ENCODE results near the gene RBM8A.

Gene RBM8A

GRCh38 chr1:145955436-145955835 is 28.2 kb upstream of the RBM8A start:
- H3K14ac ChIP-seq (ENCODE audit: low read length): no peak overlapping the region
- no peak overlapping the region for H4K91ac ChIP-seq (ENCODE audit: low read depth, low read length, poor library complexity)
- H3K4me2 ChIP-seq (ENCODE audit: insufficient read depth, low read length, poor library complexity, severe bottlenecking): no peak overlapping the region
- no peak overlapping the region for H3K4ac ChIP-seq (ENCODE audit: low read length)
- peaks cover 0 to 18% (median 2%) of the 10 kb centered on the region in 3 experiments for H3K27me3 ChIP-seq (ENCODE audit: control insufficient read depth in 3 of 3, insufficient read depth in 3 of 3, low read depth in 1 of 3, low read length in 3 of 3)
- no peak overlapping the region for H3K18ac ChIP-seq (ENCODE audit: low read length)
- no peak overlapping the region for H3K9ac ChIP-seq (ENCODE audit: low read depth, low read length, poor library complexity)
- H2AFZ ChIP-seq (ENCODE audit: low read length): no peak overlapping the region
- WGBS, 2 donors (ENCODE audit: extremely low coverage in 2 of 2, insufficient read length in 2 of 2, insufficient replicate concordance in 1 of 2): no CpG with 5 or more reads among the region's 2 CpGs
- no peak overlapping the region for H2AK5ac ChIP-seq (ENCODE audit: low read depth, low read length)
- H2BK12ac ChIP-seq (ENCODE audit: low read length): no peak overlapping the region
- H2BK120ac ChIP-seq (ENCODE audit: low read depth, low read length): no peak overlapping the region
- H3K36me3 ChIP-seq (replicated peaks in 1 of 2; ENCODE audit: control insufficient read depth in 2 of 2, insufficient read depth in 2 of 2, low read length in 2 of 2): peaks cover 0 to 2% of the 10 kb centered on the region in 2 donors
- H3K23ac ChIP-seq (ENCODE audit: low read depth, low read length, poor library complexity): no peak overlapping the region
- DNase-seq (ENCODE audit: low spot score): no peak
- no peak overlapping the region for H4K8ac ChIP-seq (ENCODE audit: low read depth, low read length)
- H3K4me1 ChIP-seq (ENCODE audit: control insufficient read depth in 2 of 2, insufficient read depth in 1 of 2, low read depth in 1 of 2, low read length in 2 of 2): peaks cover 9 to 38% of the 10 kb centered on the region in 2 donors
- H3K79me1 ChIP-seq (ENCODE audit: low read depth, low read length): no peaks in the 10 kb centered on the region
- H2BK5ac ChIP-seq (ENCODE audit: low read length): no peak overlapping the region
- no peak overlapping the region for H3K4me3 ChIP-seq (ENCODE audit: low read length in 2 of 2)
- H3K9me3 ChIP-seq (replicated peaks in 1 of 2; ENCODE audit: control insufficient read depth in 2 of 2, insufficient read depth in 1 of 2, low read depth in 1 of 2, low read length in 2 of 2): peaks cover 0 to 1% of the 10 kb centered on the region in 2 donors
- no peak overlapping the region for H2BK15ac ChIP-seq (ENCODE audit: low read length)
- no peak overlapping the region for H3K27ac ChIP-seq (replicated peaks; ENCODE audit: low read length)

- peaks cover 0 to 5% (median 0%) of the 10 kb centered on the region in 3 experiments for H3K27me3 ChIP-seq (ENCODE audit: control insufficient read depth in 3 of 3, insufficient read depth in 3 of 3, low read depth in 1 of 3, low read length in 3 of 3)
- no peak overlapping the region for H3K9ac ChIP-seq (ENCODE audit: low read depth, low read length, poor library complexity)
- H2BK15ac ChIP-seq (ENCODE audit: low read length): no peak overlapping the region
- no peak overlapping the region for H4K91ac ChIP-seq (ENCODE audit: low read depth, low read length, poor library complexity)
- no peak overlapping the region for H2AFZ ChIP-seq (ENCODE audit: low read length)
- no peak overlapping the region for H2AK5ac ChIP-seq (ENCODE audit: low read depth, low read length)
- no peaks in the 10 kb centered on the region for H3K79me1 ChIP-seq (ENCODE audit: low read depth, low read length)
- no peak overlapping the region for H3K23ac ChIP-seq (ENCODE audit: low read depth, low read length, poor library complexity)
- H3K9me3 ChIP-seq (replicated peaks in 1 of 2; ENCODE audit: control insufficient read depth in 2 of 2, insufficient read depth in 1 of 2, low read depth in 1 of 2, low read length in 2 of 2): no peaks in the 10 kb centered on the region
- H2BK5ac ChIP-seq (ENCODE audit: low read length): no peak overlapping the region
- no peak overlapping the region for H2BK12ac ChIP-seq (ENCODE audit: low read length)
- H3K4me1 ChIP-seq (ENCODE audit: control insufficient read depth in 2 of 2, insufficient read depth in 1 of 2, low read depth in 1 of 2, low read length in 2 of 2): peaks cover 6 to 28% of the 10 kb centered on the region in 2 donors
- H3K36me3 ChIP-seq (replicated peaks in 1 of 2; ENCODE audit: control insufficient read depth in 2 of 2, insufficient read depth in 2 of 2, low read length in 2 of 2): peaks cover 0 to 7% of the 10 kb centered on the region in 2 donors
- H2BK120ac ChIP-seq (ENCODE audit: low read depth, low read length): no peak overlapping the region
- no peak overlapping the region for H3K4ac ChIP-seq (ENCODE audit: low read length)
- no peak overlapping the region for H3K14ac ChIP-seq (ENCODE audit: low read length)
- no peak overlapping the region for H3K27ac ChIP-seq (replicated peaks; ENCODE audit: low read length)
- WGBS, 2 donors (ENCODE audit: extremely low coverage in 2 of 2, insufficient read length in 2 of 2, insufficient replicate concordance in 1 of 2): no CpG with 5 or more reads among the region's 6 CpGs
- no peak overlapping the region for H3K4me2 ChIP-seq (ENCODE audit: insufficient read depth, low read length, poor library complexity, severe bottlenecking)
- no peak for DNase-seq (ENCODE audit: low spot score)
- H4K8ac ChIP-seq (ENCODE audit: low read depth, low read length): no peak overlapping the region
- no peak overlapping the region for H3K4me3 ChIP-seq (ENCODE audit: low read length in 2 of 2)
- H3K18ac ChIP-seq (ENCODE audit: low read length): no peak overlapping the region
These were observed 26.6 kb upstream of the RBM8A start for GRCh38 chr1:145953861-145954260.

- DNase-seq (ENCODE audit: low spot score): no peak
- Histone ChIP-seq H4K8ac (ENCODE audit: low read depth, low read length) (no peak overlapping the region), H2BK12ac (ENCODE audit: low read length) (no peak overlapping the region), H3K23ac (ENCODE audit: low read depth, low read length, poor library complexity) (no peak overlapping the region), H2BK15ac (ENCODE audit: low read length) (no peak overlapping the region), H2BK120ac (ENCODE audit: low read depth, low read length) (no peak overlapping the region), H3K36me3 (replicated peaks in 1 of 2; ENCODE audit: control insufficient read depth in 2 of 2, insufficient read depth in 2 of 2, low read length in 2 of 2) (peaks cover 0 to 16% of the 10 kb centered on the region in 2 donors), H3K4me2 (ENCODE audit: insufficient read depth, low read length, poor library complexity, severe bottlenecking) (no peak overlapping the region), H3K4me1 (ENCODE audit: control insufficient read depth in 2 of 2, insufficient read depth in 1 of 2, low read depth in 1 of 2, low read length in 2 of 2) (peaks cover 6 to 23% of the 10 kb centered on the region in 2 donors), H4K91ac (ENCODE audit: low read depth, low read length, poor library complexity) (no peak overlapping the region), H2AK5ac (ENCODE audit: low read depth, low read length) (no peak overlapping the region), H3K14ac (ENCODE audit: low read length) (no peak overlapping the region), H2BK5ac (ENCODE audit: low read length) (no peak overlapping the region), H3K4me3 (ENCODE audit: low read length in 2 of 2) (no peak overlapping the region), H2AFZ (ENCODE audit: low read length) (no peak overlapping the region), H3K27me3 (ENCODE audit: control insufficient read depth in 3 of 3, insufficient read depth in 3 of 3, low read depth in 1 of 3, low read length in 3 of 3) (peaks cover 0 to 2% (median 0%) of the 10 kb centered on the region in 3 experiments), H3K18ac (ENCODE audit: low read length) (no peak overlapping the region), H3K9ac (ENCODE audit: low read depth, low read length, poor library complexity) (no peak overlapping the region), H3K9me3 (replicated peaks in 1 of 2; ENCODE audit: control insufficient read depth in 2 of 2, insufficient read depth in 1 of 2, low read depth in 1 of 2, low read length in 2 of 2) (peaks cover 0 to 3% of the 10 kb centered on the region in 2 donors), H3K27ac (replicated peaks; ENCODE audit: low read length) (no peak overlapping the region), H3K4ac (ENCODE audit: low read length) (no peak overlapping the region), H3K79me1 (ENCODE audit: low read depth, low read length) (no peaks in the 10 kb centered on the region)
- no CpG with 5 or more reads among the region's 3 CpGs for WGBS, 2 donors (ENCODE audit: extremely low coverage in 2 of 2, insufficient read length in 2 of 2, insufficient replicate concordance in 1 of 2)
These were observed 25.6 kb upstream of the RBM8A start for GRCh38 chr1:145952903-145953302.

GRCh38 chr1:145951526-145951925 is 24.2 kb upstream of the RBM8A start:
- no peaks in the 10 kb centered on the region for H3K79me1 ChIP-seq (ENCODE audit: low read depth, low read length)
- no peak overlapping the region for H3K9ac ChIP-seq (ENCODE audit: low read depth, low read length, poor library complexity)
- no peak overlapping the region for H2BK120ac ChIP-seq (ENCODE audit: low read depth, low read length)
- H4K91ac ChIP-seq (ENCODE audit: low read depth, low read length, poor library complexity): no peak overlapping the region
- H3K14ac ChIP-seq (ENCODE audit: low read length): no peak overlapping the region
- H4K8ac ChIP-seq (ENCODE audit: low read depth, low read length): no peak overlapping the region
- H3K27me3 ChIP-seq (ENCODE audit: control insufficient read depth in 3 of 3, insufficient read depth in 3 of 3, low read depth in 1 of 3, low read length in 3 of 3): peaks cover 0 to 2% (median 0%) of the 10 kb centered on the region in 3 experiments
- no peak overlapping the region for H3K4me3 ChIP-seq (ENCODE audit: low read length in 2 of 2)
- H3K36me3 ChIP-seq (replicated peaks in 1 of 2; ENCODE audit: control insufficient read depth in 2 of 2, insufficient read depth in 2 of 2, low read length in 2 of 2): peaks cover 0 to 28% of the 10 kb centered on the region in 2 donors
- H2AK5ac ChIP-seq (ENCODE audit: low read depth, low read length): no peak overlapping the region
- peak overlapping the region; percentile 10 for H3K27ac ChIP-seq (replicated peaks; ENCODE audit: low read length)
- H3K4me1 ChIP-seq (ENCODE audit: control insufficient read depth in 2 of 2, insufficient read depth in 1 of 2, low read depth in 1 of 2, low read length in 2 of 2): peaks cover 6 to 23% of the 10 kb centered on the region in 2 donors
- no peak overlapping the region for H3K4me2 ChIP-seq (ENCODE audit: insufficient read depth, low read length, poor library complexity, severe bottlenecking)
- H2BK12ac ChIP-seq (ENCODE audit: low read length): no peak overlapping the region
- no peak overlapping the region for H2BK15ac ChIP-seq (ENCODE audit: low read length)
- WGBS, 2 donors (ENCODE audit: extremely low coverage in 2 of 2, insufficient read length in 2 of 2, insufficient replicate concordance in 1 of 2): no CpG with 5 or more reads among the region's 1 CpG
- DNase-seq (ENCODE audit: low spot score): no peak
- H2AFZ ChIP-seq (ENCODE audit: low read length): no peak overlapping the region
- no peak overlapping the region for H3K23ac ChIP-seq (ENCODE audit: low read depth, low read length, poor library complexity)
- H3K4ac ChIP-seq (ENCODE audit: low read length): no peak overlapping the region
- peaks cover 0 to 3% of the 10 kb centered on the region in 2 donors for H3K9me3 ChIP-seq (replicated peaks in 1 of 2; ENCODE audit: control insufficient read depth in 2 of 2, insufficient read depth in 1 of 2, low read depth in 1 of 2, low read length in 2 of 2)
- no peak overlapping the region for H2BK5ac ChIP-seq (ENCODE audit: low read length)
- H3K18ac ChIP-seq (ENCODE audit: low read length): no peak overlapping the region
